GM19397 (cell line): ENCODE data around the gene TTC3.

Source experiments
- ATAC-seq: cut with Tn5 transposase; IDR thresholded peaks from one replicate; pipeline ENCODE4 v1.9.1; 2021; ENCODE audit warnings: mild to moderate bottlenecking, moderate library complexity; ENCODE audit not compliant: unreplicated experiment

Gene TTC3

DNA sequence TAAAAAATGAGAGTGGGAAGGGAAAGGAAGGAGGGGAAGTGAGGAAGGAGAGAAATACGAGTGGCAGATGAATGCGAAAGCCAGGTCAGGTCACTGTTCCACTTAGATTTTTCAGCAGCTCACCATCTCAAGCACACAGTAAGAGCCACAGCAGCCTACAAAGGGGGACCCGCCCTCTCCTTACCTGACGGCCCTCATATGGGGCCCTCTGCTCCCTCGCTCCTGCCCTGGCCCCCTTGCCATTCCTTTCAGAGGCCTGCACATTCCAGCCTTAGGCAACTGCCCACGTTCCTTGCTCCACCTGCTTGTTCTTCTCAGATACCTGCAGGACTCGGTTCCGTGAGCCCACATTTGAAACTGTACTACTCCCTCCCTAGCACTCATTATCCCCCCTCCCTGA lies 172.1 kb downstream of the TTC3 start:
- no peak for ATAC-seq

GRCh38 chr21:37248298-37248697 lies 175.2 kb downstream of the TTC3 start:
- no peak for ATAC-seq

DNA sequence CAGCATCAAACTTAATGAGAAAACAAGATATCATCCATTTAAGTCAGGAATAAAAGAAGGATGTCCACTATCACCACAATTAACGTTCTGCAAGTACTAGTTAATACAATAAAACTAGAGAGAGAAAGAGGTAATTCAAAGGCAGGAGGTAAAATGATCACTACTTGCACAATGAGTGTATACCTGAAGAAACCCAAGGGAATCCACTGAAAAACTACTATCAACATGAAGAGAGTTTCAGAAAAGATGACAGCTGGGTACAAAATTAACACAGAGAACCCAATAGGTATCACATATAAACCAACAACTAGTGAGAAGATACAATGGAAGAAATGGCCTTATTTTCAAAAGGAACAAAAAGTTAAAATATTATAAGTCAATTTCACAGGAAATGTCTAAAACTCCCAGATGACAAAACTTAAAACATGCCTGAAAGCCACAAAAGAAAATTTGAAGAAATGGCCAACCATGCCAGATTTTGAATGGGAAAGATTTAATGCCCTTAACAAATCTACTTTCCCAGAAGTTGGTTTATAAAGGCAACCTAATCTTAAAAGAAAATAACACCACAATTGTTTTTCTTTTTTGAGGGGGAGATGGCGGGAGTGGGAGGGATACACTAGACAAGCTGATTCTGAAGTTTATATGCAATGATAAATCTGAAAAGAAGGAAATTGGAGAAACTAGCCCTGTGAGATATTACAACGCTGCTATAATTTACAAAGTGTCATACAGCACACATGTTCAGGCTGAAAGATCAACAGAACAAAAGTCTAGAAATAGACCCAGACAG lies 176.3 kb downstream of the TTC3 start:
- no peak for ATAC-seq

DNA sequence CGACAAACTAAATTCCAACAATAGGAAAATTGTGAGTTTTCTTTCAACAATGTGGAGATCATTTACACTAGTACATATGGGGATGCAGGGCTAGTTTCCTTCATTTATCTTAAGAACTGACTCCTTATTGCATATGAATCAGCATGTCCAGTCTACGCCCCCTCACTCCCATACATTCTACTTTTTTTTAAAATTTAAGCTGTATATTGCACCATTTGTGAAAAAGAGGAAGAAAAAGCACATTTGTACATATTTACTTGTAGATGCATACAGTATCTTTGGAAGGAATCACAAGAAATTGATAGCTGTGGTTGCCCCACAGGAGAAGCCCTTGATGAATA lies 178.2 kb downstream of the TTC3 start:
- no peak for ATAC-seq
